ENCODE measurements around the gene CDON.
"Not testable (repeated sequence)": the region's sequence is repeated elsewhere in the genome, so short reads cannot be mapped to it uniquely, and the experiment has no call there.

Gene CDON

DNA sequence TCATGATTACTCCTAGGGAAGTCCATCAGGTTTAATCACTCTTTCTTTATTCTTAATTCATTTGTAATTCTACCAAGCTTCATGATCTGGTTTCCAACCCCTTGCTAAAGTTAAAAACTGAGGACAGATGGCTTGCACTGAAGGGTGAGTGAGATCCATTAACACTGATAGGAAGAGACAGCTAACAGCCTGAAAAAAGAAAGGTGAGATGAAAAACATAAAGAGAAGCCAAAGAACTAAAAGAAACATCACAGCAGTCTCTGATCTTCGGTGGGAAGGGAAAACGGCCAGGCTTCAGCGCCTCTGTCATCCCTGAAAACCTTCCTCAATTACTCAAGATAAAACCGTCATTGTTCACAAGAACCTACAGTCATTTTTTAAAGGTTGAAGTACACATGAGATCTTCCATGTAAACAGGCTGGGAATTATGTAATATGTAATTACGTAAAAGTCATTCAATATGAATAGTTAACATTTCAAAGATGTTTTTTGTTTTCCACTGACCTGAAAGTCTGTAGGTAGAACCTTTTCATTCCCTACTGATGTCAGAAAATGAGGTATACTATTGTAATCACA, 75.5 kb downstream of the CDON start:
- no peak for DNase-seq

DNA sequence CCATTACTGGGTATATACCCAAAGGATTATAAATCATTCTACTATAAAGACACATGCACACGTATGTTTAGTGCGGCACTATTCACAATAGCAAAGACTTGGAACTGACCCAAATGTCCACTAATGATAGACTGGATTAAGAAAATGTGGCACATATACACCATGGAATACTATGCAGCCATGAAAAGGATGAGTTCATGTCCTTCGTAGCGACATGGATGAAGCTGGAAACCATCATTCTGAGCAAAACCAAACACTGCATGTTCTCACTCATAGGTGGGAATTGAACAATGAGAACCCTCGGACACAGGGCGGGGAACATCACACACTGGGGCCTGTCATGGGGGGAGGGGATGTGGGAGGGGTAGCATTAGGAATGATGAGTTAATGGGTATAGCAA, 76.7 kb downstream of the CDON start:
- DNase-seq = not testable (repeated sequence)

DNA sequence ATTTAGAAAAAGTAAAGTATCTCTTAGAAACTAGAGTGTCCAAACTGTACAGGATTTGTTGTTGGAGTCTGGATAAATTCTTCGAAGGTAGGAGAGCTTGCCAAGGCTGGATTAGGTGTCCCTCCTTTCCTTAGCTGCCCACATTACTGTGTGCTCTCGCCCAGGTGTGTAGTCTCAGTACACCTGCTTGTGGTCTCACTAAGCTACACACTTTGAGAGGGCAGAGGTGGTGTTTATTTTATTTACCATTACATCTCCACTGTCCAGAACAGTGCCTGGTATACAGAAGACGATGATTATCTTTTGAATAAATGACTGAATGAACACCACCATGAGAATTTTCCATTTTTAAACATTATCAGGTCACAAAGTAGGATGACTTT, 80.3 kb downstream of the CDON start:
- no peak for DNase-seq

DNA sequence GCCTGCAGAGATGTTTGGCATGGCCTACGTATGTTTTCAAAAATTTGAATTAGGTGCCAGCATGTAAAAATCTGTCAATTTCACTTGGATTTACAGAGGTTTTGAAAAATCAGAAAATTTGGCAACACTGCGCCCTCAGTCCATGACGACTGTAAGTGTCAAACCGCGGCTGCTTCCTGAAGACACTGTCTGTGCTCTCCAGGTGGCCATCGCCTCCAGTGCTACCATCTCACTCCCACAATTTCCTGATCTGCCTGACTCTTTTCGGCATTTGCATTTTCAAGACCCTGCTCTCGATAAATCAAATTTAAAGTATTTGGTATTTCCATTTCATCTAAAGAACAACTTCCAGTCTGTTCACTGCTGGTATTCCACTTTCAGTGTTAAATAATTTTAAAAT, 82.2 kb downstream of the CDON start:
- DNase-seq = no peak

DNA sequence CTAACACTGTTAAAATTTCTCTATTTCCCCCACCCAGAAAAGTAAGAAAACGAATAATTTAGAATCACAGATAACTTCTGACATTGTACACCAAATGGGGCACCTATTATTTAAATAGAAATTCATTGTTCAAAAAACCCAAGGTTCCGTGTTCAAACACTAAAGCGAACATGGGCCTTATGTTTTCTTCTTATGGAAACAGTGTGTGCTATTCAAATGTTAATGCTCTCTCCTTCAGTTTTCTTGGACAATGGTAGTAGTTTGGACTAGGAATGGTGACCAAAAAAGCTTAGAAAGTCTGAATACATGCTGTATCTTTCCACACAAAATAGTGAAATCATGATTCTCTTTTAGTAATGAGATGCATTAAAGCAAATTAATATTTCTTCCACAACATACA, 83.2 kb downstream of the CDON start:
- DNase-seq = no peak

DNA sequence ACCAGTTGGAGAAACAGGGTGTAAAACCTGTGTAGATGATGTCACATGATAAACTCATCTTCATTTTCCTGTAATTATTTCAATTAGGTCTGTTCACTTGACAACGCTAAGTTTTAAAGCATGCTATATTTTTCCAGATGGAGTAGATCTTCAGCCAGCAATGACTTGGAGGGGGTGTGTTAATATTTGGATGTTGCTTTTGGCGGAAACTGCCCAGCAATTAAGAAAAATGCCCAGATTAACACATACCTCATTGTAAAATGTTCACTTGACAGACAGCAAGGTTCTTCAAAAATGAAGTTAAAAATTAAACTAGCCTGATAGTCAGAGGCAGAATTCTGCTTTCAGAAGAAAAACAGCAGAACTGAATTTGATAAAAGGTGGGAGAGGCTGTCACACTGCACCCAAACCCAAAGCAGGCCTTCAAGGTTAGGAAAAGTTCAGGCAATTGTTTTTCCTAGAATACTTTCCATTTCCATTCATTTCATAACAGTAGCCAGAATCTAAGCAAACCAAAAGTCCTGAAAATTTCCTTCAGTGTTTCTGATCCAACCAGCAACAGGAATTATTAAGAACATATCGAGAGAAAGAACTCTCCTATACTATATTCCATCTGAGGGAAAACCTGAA, 83.8 kb downstream of the CDON start:
- no peak for DNase-seq

DNA sequence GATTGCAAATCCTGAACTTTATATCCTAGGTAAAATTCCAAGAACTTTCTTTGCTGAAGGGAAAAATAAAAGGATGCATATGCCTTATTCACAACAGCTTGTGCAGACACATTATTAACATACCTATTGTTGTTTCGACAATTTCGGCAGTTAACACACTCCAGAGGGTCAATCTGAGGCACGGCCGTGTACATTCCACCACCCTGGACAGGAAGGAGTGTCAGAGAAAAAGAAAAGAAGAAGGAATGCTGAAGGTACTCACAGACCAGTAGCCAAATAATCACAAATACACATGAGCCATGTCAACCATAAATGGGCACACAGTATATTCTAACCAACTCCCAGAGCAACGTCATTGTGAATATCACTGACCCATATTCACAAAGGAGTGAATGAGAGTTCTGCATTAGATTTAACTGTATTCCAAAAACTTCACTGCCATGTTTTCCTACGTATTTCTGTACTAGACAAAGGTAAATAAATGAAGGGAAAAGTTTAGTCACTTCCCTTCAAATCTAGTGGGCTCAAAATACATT, 84.4 kb downstream of the CDON start:
- no peak for DNase-seq

DNA sequence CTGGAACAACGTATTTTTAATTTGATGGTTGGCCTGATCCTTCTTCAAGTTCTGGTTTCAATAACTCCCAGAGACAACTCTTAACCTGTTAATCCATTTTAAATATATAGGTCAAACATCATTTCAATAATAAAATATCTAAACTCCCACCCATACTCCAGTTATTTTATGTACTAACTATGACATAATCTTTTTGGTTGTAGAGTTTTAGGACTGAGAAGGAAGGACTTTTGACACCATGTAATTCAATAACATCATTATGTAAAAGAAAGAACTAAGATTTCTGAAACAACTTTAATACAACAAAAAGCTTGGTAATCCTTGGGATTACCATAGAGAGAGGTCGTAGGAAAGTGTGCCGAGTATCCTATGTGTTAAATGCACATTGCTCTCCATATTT, 85.3 kb downstream of the CDON start:
- DNase-seq = no peak

DNA sequence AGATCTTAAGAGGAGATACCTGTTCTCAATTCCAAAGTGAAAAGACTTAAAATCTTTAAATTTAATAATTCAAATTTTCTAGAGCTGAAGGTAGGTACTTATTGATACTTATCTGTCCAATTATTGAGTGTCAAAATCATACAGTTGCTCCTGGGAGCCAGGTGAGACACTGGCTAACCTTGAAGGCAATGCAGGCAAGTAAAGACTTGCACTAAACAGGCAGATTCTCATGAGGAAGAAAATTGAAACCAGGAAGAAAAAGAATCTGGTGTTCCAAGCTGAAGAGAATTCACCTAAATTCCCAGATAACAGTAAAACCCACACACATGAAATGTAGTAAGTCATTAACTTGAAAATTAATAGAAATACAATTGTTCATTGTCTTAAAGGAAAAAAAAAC, 86.5 kb downstream of the CDON start:
- DNase-seq = no peak

DNA sequence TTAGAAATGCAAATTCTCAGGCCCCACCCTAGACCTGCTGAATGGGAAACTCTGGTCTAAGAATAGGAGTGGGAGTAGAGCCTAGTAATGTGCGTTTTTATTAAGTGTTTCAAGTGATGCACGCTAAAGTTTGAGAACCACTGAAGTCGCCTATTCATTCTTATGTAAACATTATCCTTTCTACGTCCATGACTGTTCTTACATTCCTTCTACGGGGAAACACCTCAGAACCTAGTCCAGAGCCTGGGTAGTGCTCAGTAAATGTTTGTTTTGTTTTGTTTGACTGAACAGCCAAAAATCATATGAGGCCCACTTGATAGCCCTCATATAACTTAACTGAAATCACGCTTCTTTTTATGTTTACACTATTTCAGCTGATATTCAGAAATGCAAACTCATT, 87.0 kb downstream of the CDON start:
- no peak for DNase-seq

DNA sequence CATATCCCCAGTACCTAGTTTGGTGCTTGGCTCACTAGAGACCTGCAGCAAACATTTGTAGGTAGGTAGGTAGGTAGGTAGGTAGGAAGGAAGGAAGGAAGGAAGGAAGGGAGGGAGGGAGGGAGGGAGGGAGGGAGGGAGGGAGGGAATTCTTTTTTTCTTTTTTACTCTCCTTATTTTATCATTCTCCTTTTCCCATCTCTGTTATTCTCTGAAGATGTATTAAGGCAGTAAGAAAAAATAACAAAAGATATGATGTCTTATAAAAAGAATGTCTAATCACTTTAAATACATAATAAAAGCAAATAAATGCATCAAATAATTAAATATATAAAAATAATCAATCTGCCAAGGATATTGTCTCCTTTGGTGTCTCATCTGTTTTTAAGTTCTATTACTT, 88.4 kb downstream of the CDON start:
- no peak for DNase-seq

DNA sequence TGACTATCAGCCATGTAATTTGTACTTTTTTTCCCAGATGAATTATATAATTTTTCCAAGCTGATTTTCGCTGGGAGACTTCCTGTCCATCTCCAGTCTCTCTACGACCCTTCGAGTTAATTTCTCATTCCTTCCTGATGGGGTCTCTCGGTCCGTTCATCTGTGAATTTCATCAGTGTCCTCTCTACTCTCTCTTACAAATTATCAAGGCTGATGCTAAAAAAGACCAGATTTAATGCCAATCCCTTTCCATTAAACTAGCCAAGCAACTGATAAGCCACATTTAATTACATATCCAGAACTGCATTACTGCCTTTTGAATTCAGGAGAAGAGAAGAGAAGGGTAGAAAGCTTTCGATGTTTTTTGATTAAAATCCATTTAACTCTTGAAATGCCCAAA, 91.0 kb downstream of the CDON start:
- DNase-seq = no peak

DNA sequence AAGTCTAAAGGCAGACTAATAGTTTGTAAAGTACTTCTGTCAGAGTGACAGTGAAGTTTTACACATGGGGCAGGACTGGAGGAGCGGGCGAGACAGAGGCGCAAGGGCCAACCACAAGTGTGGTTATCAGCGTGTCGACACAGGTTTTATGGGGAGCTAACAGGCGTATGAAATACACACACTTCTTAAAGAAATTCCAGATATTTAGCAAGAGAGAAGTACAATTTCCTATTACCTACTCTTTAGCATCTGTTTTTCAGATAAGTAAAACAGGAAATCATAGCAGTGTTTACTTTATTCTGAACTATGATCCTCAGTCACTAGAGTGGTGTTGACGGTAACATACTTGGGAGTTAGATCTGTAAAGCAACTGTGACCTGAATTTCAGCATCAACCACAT, 94.3 kb downstream of the CDON start:
- no peak for DNase-seq

DNA sequence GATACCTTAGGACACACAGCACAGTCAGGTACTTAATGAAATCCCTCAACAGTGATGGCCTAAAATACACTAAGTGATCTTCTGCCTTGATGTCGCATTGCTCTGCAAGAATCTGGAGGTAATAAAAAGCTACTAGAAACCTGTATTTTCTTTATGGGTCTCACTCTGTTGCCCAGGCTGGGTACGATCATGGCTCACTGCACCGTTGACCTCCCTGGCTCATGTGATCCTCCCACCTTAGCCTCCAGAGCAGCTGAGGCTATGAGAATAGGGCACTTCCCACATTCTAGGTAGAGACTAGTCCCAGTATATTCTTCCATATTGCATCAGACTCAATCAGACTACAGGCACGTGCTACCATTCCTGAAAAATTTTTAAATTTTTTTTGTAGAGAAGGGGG, 95.2 kb downstream of the CDON start:
- DNase-seq = no peak

DNA sequence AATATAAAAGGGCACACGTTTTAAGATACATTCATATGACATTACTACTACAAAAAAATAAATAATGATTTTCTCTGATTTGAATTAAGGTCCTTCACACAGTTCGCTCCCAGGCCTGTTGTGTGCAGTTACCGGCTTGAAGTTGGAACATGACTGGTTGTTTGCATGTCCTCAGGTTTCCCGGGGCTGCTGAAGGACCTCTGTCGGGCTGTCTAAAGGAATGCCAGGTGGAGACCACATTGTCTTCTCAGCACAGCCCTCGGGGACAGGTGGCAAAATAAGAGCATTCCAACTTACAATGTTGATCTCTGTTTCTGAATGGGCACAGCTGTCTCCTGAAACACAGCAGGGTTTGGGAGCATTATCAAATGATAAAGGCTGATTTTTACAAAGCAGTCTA, 101.9 kb downstream of the CDON start:
- DNase-seq = no peak

DNA sequence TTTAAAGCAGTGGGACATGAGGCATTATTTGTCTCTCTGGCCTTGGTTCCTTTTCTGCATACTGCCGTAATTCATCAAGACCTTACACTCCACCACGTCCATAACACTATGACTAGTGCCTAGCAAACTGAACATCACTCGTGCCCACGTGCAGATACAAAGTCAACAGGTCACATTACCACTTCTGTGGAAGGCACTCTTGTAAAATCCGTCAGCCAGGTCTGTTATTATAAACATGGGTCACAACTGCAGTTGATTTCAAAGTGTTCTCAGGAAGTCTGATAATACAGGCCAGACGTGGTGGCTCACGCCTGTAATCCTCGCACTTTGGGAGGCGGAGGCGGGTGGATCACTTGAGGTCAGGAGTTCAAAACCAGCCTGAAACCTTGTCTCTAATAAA, 102.7 kb downstream of the CDON start:
- no peak for DNase-seq

DNA sequence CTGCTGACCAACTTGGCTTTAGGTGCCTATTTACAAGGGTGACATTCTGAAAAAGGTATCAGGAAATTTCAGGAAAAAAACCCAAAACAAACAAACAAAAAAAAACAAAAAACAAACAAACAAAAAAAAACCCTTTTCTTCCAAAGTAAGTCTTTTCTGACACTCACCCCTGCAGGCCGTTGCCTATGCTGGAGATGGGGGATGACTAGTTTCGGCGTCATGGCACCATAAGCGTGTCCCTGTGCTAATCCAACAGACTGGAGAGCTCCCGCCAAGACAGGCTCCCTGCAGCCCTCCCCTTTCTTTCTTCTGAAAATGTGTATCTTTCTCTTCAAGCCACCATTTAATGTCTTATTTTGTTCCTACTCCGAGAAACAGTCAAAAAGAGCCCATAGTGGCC, 103.2 kb downstream of the CDON start:
- no peak for DNase-seq

DNA sequence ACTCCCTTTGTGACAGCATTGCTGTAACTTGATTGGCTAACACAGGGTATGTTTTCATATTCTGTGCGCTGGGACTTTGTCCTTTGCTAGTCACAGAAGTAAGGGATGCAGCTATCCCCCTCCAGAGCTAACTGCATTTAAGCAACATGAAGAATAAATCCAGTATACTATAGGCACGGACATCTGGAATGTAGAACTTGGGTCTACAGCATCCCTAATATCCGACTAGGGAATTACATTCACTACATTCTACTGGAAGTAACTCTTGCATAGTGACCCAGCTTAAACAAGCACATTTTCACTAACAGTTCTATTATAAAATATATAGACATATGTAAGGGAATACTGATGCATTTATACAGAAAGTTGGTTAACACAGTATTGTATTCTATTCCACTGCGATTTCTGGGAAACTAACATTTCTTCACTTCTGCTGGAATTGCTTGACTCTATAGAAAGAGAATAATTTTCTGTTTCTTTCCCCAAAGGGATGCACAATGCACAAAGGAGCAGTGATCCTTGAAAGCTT, 103.7 kb downstream of the CDON start:
- DNase-seq = no peak

DNA sequence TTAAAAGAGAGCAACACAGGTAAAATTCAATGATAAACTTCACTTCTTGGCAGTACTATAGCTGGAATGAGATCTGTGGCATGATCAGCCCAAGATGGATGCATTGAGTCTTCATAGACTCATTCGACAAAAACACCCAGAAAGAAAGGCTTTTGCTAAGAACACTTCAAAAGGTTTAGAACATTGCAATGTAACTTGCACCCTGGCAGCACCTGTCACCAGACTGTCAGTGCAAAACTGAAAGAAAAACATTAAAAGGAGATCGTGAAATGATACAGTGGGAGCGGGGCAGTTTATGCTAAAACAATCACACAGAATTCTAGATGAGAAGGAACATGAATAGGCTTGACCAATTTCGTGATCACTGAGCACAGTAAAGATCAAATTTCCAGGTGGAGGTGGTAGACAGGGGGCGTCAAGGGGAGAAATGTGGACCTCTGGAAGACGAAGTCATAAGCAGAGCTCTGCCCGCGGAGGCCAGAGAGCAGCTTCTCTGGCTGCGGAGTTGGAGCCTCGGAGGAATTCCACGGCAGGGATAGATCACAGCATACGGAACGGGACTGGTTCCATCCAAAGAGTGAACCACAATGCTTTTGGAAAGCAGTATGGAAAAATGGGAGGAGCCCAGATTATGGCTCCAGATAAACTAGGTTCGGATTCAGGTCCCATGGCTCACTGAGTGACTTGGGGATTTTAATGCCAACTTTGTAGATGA, 104.9 kb downstream of the CDON start:
- DNase-seq = no peak

DNA sequence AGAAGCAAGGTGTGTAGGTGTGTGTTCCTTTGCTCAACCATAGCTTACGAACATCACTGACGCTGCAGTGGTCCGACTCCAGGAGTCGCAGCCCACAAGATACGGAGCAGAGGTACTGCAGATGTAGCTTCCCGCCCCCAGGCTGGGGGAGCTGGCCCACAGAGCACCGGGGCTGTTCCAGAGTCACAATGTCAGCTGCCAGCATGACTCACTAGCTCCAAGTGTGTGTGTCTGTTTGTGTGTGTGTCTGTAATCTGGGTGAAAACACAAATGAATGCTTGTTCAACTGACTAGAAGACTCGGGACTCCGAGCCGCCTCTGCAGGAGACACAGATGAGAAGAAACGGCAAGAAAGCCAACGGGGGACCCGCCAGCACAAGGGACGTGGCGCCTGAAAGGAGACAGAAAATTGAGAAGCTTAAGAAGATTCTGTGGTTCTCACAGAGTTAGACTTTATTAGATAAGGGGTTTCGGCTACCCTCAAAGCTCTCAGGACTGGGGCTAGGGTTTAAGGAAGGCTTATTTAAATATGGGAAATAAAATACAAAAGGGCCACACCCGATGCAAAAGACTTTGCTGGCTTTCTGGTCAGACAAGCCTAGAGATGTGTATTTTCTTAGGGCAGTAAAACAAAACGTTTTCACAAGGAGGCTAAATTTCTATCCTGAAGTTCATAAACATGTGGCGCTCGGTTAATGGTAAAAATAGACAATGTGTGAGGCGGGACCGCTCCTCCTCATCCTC, 106.1 kb downstream of the CDON start:
- DNase-seq = no peak

DNA sequence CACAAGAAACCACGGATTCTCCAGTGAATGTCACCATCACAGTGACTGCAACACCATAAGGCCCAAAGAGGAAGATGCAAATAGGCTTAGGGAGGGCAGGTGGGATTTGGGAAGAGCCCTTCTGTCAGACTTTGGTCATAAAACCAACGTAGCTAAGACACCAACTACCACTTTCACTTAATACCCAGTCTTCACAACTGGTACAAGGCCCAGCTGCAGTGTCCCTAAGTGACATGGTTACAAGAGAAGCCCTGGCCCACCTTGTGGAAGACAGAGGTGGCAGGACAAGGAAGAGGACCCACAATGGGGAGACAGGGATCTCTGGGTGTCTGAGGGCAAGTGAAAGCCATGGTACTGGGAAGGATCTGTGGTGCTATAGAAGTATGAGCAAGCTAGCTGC, 106.8 kb downstream of the CDON start:
- no peak for DNase-seq

DNA sequence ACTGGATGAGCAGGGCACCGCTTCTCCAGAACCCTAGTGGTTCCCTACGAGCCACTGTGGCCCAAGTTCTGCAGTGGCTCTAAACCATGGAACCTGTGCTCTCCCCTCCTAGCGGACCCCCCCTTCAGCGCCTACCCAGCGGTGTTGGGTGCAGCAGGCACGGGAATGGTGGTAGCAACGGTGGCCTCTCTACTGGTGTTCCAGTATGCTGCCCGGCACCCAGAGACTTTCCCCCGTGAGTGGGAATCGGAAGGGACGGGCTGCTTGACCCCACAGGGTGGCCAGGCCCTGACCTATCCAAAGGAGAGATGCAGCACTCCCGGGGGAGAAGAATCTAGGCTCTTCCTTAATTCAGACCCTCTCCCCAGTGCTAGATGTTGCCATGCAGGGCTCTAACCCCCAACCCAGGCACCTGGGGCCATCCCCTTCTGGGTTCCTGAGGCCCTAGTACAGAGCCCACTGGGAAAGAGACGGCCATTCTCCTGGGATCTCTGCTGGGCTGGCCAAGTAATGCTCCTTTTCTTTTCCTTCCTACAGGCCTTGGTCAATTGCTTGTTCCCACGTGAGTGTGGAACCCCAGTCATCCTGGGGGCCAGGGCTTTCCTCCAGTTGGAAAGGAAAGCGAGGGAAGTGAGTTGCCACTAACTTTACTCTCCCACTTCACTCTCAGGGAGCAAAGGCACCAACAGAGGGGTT, 107.6 kb downstream of the CDON start:
- no peak for DNase-seq
